ENCODE results near the gene CS. TPM values are rescaled to one million over a fixed set of nuclear protein-coding genes. Genes with fewer than 3 reads are reported as not detected.

CS gene
- total RNA-seq, 1 donor from 2014 or later = 311 TPM

DNA sequence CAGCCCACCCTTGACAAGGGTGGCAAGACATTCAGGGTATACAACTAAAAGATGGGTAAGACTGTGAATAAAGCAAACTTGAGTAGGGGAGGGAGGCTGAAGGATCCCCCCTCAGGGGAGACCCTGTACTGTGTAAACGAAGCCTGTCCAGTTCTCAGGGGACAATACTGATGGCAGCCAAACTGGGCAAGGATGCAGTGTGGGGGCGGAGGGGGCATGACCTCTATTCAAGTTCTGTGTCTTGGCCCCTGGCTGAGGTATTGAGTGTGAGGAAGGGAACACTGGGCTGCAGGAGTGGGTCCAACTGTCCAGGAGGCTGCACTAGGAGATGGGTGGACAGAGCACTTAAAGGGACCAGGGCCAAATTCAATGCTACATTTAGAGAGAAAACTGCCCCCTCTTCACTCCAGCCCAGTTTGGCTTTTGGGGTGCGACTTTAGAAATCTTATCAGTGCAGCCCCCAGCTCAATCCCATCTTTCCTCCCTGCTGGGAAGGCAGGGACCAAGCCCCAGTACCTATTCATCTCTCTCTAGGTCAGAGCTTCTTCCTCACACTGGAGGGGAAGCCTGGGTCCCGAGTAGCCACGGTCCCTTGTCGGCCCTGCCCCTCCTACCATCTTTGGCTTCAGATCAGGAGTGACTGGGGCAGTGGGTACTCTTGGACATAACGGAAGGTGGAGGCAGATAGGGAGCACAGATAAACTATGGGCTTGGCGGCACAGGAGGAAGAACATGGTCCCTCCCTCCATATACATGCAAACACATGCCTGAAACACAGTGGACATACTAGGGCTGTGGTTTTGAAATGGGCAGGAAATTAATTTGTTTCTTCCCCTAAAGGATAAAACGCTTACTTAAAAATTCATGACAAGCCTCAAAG lies 58.5 kb downstream of the CS start:
- no peak for DNase-seq
- Mint-ChIP-seq H3K27ac (peak overlapping the region; percentile 27), H3K27me3 (no peaks in the 10 kb centered on the region), H3K36me3 (ENCODE audit: low read depth) (peaks cover 33% of the 10 kb centered on the region), H3K9me3 (no peaks in the 10 kb centered on the region), H3K4me3 (no peak overlapping the region), H3K4me1 (peaks cover 5% of the 10 kb centered on the region)
- intact Hi-C loops (cut with micrococcal nuclease) = no loop called here

DNA sequence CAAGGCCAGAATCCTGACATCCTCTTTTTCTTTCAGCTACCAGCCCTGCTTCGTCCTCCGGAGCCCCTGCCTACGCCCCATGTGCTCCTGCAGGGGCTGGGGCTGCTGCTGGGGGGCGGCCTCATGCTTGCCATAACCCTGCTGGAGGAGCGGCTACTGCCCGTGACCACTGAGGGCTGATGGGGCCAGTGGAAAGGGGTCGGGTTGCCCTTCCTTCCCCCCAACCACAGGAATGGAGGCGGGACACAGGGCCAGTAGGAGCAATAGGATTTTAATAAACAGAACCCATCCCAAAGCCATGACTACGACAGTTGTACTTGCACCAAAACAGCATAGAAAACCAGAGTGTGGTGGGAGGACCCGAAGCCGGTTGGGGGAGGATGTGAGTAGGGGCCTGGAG lies 62.6 kb downstream of the CS start:
- no peak for DNase-seq
- no peak overlapping the region for H3K4me3 Mint-ChIP-seq
- H3K27me3 Mint-ChIP-seq = no peaks in the 10 kb centered on the region
- H3K9me3 Mint-ChIP-seq = no peaks in the 10 kb centered on the region
- H3K4me1 Mint-ChIP-seq = peaks cover 4% of the 10 kb centered on the region
- no peak overlapping the region for H3K27ac Mint-ChIP-seq
- H3K36me3 Mint-ChIP-seq (ENCODE audit: low read depth) = peaks cover 17% of the 10 kb centered on the region
- intact Hi-C loops (cut with micrococcal nuclease) = no loop called here

DNA sequence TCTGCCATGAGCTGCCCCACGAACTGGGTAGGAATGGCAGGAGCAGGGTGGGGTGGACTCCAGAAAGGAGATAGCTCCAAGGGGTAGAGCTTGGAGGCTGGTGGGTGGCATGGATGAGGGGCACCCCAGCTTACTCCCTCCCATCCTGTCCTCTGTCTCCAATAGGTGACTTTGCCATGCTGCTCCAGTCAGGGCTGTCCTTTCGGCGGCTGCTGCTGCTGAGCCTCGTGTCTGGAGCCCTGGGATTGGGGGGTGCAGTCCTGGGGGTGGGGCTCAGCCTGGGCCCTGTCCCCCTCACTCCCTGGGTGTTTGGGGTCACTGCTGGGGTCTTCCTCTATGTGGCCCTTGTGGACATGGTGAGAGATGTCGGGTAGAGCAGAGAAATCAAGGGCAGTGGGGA lies 63.1 kb downstream of the CS start:
- no peak overlapping the region for H3K4me3 Mint-ChIP-seq
- no peak for DNase-seq
- intact Hi-C loops (cut with micrococcal nuclease) = no loop called here
- no peaks in the 10 kb centered on the region for H3K9me3 Mint-ChIP-seq
- H3K36me3 Mint-ChIP-seq (ENCODE audit: low read depth) = peaks cover 12% of the 10 kb centered on the region
- H3K27ac Mint-ChIP-seq = no peak overlapping the region
- H3K27me3 Mint-ChIP-seq = no peaks in the 10 kb centered on the region
- H3K4me1 Mint-ChIP-seq = no peaks in the 10 kb centered on the region

DNA sequence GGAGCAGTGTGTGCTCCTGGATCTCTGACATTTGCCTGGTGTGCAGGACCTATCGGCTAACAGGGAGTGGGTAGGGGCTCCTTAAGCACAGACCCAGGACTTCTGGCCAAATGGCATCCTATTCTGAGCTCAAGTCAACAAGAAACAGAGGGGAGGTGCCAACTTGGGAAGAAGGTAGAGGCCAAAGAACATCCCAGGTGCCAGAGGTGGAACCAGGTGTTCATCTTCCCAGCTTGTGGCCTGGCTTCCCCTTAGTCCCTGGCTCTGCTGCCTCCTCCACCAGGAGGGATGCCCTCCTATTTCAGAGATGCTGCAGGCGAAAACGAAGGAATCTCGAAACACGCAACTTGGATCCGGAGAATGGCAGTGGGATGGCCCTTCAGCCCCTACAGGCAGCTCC lies 64.0 kb downstream of the CS start:
- no peak overlapping the region for H3K27ac Mint-ChIP-seq
- DNase-seq = no peak
- intact Hi-C loops (cut with micrococcal nuclease) = no loop called here
- H3K4me3 Mint-ChIP-seq = no peak overlapping the region
- H3K9me3 Mint-ChIP-seq = no peaks in the 10 kb centered on the region
- no peaks in the 10 kb centered on the region for H3K27me3 Mint-ChIP-seq
- H3K36me3 Mint-ChIP-seq (ENCODE audit: low read depth) = peaks cover 5% of the 10 kb centered on the region
- H3K4me1 Mint-ChIP-seq = no peaks in the 10 kb centered on the region

- no peaks in the 10 kb centered on the region for H3K4me1 Mint-ChIP-seq
- no peaks in the 10 kb centered on the region for H3K9me3 Mint-ChIP-seq
- H3K4me3 Mint-ChIP-seq = no peak overlapping the region
- H3K27ac Mint-ChIP-seq = no peak overlapping the region
- intact Hi-C loops (cut with micrococcal nuclease) = no loop called here
- DNase-seq = no peak
- H3K27me3 Mint-ChIP-seq = no peaks in the 10 kb centered on the region
- peaks cover 6% of the 10 kb centered on the region for H3K36me3 Mint-ChIP-seq (ENCODE audit: low read depth)
These were observed 65.2 kb downstream of the CS start for GRCh38 chr12:56234746-56235436.

DNA sequence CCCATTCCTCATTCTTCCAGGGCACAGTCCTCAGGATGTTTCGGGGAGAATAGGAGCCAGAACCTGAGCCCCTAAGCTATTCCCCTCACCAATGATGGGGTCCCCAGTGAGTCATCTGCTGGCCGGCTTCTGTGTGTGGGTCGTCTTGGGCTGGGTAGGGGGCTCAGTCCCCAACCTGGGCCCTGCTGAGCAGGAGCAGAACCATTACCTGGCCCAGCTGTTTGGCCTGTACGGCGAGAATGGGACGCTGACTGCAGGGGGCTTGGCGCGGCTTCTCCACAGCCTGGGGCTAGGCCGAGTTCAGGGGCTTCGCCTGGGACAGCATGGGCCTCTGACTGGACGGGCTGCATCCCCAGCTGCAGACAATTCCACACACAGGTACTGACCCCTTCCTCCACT lies 68.9 kb downstream of the CS start:
- DNase-seq = no peak
- intact Hi-C loops (cut with micrococcal nuclease) = no loop called here
- Mint-ChIP-seq H3K4me3 (no peak overlapping the region), H3K9me3 (no peaks in the 10 kb centered on the region), H3K27ac (no peak overlapping the region), H3K4me1 (peaks cover 2% of the 10 kb centered on the region), H3K27me3 (no peaks in the 10 kb centered on the region), H3K36me3 (ENCODE audit: low read depth) (peaks cover 13% of the 10 kb centered on the region)

- Mint-ChIP-seq H3K4me1 (peaks cover 4% of the 10 kb centered on the region), H3K4me3 (no peak overlapping the region), H3K27me3 (no peaks in the 10 kb centered on the region), H3K36me3 (ENCODE audit: low read depth) (peaks cover 16% of the 10 kb centered on the region), H3K27ac (no peak overlapping the region), H3K9me3 (no peaks in the 10 kb centered on the region)
- intact Hi-C loops (cut with micrococcal nuclease) = no loop called here
- DNase-seq = no peak
These were observed 69.5 kb downstream of the CS start for GRCh38 chr12:56230432-56231183.

DNA sequence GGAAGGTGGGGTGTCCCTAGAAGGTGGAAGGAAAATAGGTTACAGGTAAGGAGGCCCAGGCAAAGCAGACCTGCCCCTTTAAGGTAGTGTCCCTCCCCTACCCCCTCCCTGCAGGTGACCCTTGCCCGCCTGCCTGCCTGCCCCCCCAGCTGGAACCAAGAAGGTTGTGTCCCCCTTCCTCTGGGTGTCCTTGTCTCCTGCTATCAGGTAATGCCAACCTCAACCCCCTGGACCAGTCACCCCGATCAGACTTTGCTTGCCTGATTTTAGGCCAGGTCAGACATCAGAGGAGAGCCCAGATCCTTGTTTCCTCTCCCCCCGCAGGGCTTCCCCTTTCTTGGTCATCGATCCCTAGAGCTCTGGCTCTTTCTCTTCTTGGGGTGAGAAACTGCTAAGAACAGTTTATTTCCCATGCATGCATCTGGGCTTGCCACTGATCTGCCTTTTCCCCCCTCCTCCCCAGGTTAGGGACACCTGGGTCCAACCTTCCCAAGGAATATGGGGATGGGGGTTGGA lies 70.2 kb downstream of the CS start, which contains the start of gene SLC39A5:
SLC39A5 (plus strand) TSS at position 136 of the 516 bp plus-strand sequence. CDS start 1,224 bp downstream, outside the sequence.
- intact Hi-C loops (cut with micrococcal nuclease) = no loop called here
- H3K4me1 Mint-ChIP-seq = peaks cover 11% of the 10 kb centered on the region
- no peak within 1 kb of the TSS for H3K4me3 Mint-ChIP-seq
- no peak for DNase-seq
- H3K27me3 Mint-ChIP-seq = no peaks in the 10 kb centered on the region
- H3K27ac Mint-ChIP-seq = no peak within 1 kb of the TSS
- H3K9me3 Mint-ChIP-seq = no peaks in the 10 kb centered on the region
- H3K36me3 Mint-ChIP-seq (ENCODE audit: low read depth) = peaks cover 22% of the 10 kb centered on the region

GRCh38 chr12:56229082-56229481 lies 71.0 kb downstream of the CS start:
- H3K36me3 Mint-ChIP-seq (ENCODE audit: low read depth) = peaks cover 22% of the 10 kb centered on the region
- H3K9me3 Mint-ChIP-seq = no peaks in the 10 kb centered on the region
- H3K4me3 Mint-ChIP-seq = no peak overlapping the region
- peaks cover 15% of the 10 kb centered on the region for H3K4me1 Mint-ChIP-seq
- intact Hi-C loops (cut with micrococcal nuclease) = no loop called here
- DNase-seq = no peak
- no peaks in the 10 kb centered on the region for H3K27me3 Mint-ChIP-seq
- H3K27ac Mint-ChIP-seq = no peak overlapping the region

DNA sequence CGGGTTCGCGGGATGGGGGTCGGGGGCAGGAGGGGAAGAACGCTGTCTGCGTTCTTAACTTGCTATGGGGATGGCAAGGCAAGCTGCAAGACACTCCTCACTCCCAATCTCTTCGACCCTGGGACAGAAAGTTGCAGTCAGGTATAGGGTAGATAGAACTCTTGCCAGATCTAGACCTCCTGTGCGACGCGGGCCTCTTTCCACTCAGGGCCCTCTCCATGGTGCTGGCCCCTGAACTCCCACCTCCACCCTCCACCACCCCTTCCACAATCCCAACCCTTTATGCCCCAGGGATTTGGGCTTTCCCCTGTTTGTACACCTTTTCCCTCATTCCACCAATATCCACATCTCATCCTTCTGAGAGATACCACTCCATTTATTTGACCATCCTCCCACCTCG lies 75.2 kb downstream of the CS start:
- Mint-ChIP-seq H3K4me1 (peaks cover 37% of the 10 kb centered on the region), H3K4me3 (peak overlapping the region; percentile 100)
- intact Hi-C loops (cut with micrococcal nuclease) = loop anchor here (1.0 to 5.0 kb wide), 4 partner anchors 32 to 408 kb away; partner anchors contain the start of genes ANKRD52, ORMDL2 and SARNP

DNA sequence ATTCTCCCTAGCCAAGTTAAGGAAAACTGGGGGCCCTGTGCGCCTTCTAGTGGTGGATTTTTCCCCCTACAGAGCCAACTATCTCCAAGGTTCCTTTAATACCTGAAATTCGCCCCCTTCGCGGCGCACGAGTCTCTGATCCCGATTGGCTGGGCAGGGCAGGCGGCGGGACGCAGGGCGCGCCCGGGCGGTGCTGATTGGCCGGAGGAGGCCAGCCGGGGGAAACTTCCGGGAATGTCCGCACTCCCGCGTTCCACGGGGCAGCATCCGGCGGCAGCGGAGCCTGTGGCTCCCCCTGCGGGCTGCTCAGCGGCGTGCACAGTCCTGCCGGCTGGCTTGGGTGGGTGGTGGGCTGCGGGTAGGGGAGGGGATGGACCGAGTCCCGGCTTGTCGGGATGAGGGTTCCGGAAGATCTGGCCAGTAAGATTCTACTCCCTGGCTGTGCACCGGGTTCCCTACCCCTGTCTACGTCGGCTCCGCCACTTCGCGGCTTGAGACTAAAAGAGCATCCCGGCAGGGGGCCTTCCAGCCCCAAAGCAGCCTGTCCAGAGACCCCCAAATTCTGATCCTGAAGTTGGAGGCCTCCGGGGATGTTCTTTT lies 75.9 kb downstream of the CS start, which contains the start of gene NABP2:
NABP2 (plus strand) TSS at position 241 of the 600 bp plus-strand sequence. CDS start 515 bp downstream, outside the sequence.
- peak within 1 kb of the TSS; percentile 85 for H3K27ac Mint-ChIP-seq
- peaks cover 39% of the 10 kb centered on the region for H3K4me1 Mint-ChIP-seq
- intact Hi-C loops (cut with micrococcal nuclease) = loop anchor here (1.0 to 5.0 kb wide), 4 partner anchors 31 to 407 kb away; partner anchors contain the start of genes ANKRD52, ORMDL2 and SARNP
- H3K27me3 Mint-ChIP-seq = no peaks in the 10 kb centered on the region
- peak within 1 kb of the TSS; percentile 100 for H3K4me3 Mint-ChIP-seq
- peaks cover 21% of the 10 kb centered on the region for H3K36me3 Mint-ChIP-seq (ENCODE audit: low read depth)
- DNase-seq = peak; percentile 99
- H3K9me3 Mint-ChIP-seq = no peaks in the 10 kb centered on the region

More for the DNA sequence above, 75.2 kb downstream of the CS start:
- Mint-ChIP-seq H3K9me3 (no peaks in the 10 kb centered on the region), H3K27ac (peak overlapping the region; percentile 85), H3K36me3 (ENCODE audit: low read depth) (peaks cover 22% of the 10 kb centered on the region), H3K27me3 (no peaks in the 10 kb centered on the region)
- DNase-seq = no peak

- peak; percentile 60 for DNase-seq
- intact Hi-C loops (cut with micrococcal nuclease) = loop anchor here (1.0 to 5.0 kb wide), 5 partner anchors 30 to 406 kb away; partner anchors contain the start of genes ANKRD52, MYL6B, ORMDL2 and SARNP
- Mint-ChIP-seq H3K27me3 (no peaks in the 10 kb centered on the region), H3K4me3 (peak overlapping the region; percentile 100), H3K9me3 (no peaks in the 10 kb centered on the region), H3K27ac (peak overlapping the region; percentile 85), H3K36me3 (ENCODE audit: low read depth) (peaks cover 19% of the 10 kb centered on the region), H3K4me1 (peaks cover 39% of the 10 kb centered on the region)
These were observed 76.5 kb downstream of the CS start for GRCh38 chr12:56223571-56224101.

- DNase-seq = no peak
- H3K4me3 Mint-ChIP-seq = peak overlapping the region; percentile 100
- peaks cover 39% of the 10 kb centered on the region for H3K4me1 Mint-ChIP-seq
- peaks cover 19% of the 10 kb centered on the region for H3K36me3 Mint-ChIP-seq (ENCODE audit: low read depth)
- H3K27me3 Mint-ChIP-seq = no peaks in the 10 kb centered on the region
- peak overlapping the region; percentile 95 for H3K27ac Mint-ChIP-seq
- no peaks in the 10 kb centered on the region for H3K9me3 Mint-ChIP-seq
- intact Hi-C loops (cut with micrococcal nuclease) = loop anchor here (1.0 to 5.0 kb wide), 4 partner anchors 70 to 405 kb away; partner anchors contain the start of genes CS, MYL6B, ORMDL2 and SARNP
These were observed 77.6 kb downstream of the CS start for GRCh38 chr12:56222531-56222895.
